HG03025 (cell line): ENCODE measurements around the gene NPPB.

Experiments used
- ATAC-seq: cut with Tn5 transposase; IDR thresholded peaks from one replicate; pipeline ENCODE4 v1.9.1; 2021; ENCODE audit warnings: mild to moderate bottlenecking, moderate library complexity; ENCODE audit not compliant: unreplicated experiment, low FRiP score

The NPPB gene

DNA sequence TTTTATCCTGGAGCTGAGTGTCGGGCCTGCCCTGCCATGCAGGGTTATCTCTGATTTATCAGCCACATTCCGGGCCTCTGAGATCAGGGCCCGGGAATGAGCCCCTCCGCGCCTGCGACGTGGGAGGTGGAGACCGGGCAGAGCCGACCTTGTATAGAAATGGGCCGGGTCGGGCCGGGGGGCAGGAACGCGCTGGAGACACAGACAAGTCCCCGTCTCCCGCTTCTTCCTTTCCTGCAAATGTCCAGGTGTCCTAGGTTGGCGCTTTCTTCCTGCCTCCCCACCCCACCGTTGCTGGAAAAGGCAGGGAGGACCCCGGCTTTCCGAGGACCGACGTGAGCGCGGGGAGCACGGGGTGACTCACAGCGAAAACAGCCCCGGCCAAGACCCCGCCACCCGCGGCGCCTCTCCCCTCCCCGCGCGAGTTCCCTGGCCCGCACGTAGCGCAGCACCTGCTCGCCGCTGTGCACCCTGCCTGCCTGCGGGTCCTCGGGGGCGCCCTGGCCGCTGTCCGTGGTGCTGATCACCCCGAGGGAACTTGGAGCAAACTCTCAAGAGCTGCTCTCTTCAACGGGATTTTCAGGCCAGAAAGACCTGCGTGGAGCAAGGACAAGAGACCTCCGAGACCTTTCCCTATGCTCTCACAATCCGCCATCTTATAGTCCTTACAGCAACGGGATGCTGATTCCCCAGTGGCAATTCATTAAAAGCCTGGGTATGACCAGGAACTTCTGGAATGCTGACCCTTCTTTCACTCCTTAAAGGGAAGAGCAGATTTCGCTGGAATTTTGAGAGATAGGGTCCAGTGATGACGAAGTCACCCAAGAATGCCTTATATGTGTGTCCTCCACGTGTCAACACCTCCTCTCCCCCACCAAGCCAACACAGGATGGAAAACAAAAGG is 475 bp upstream of the NPPB start:
- no peak for ATAC-seq

DNA sequence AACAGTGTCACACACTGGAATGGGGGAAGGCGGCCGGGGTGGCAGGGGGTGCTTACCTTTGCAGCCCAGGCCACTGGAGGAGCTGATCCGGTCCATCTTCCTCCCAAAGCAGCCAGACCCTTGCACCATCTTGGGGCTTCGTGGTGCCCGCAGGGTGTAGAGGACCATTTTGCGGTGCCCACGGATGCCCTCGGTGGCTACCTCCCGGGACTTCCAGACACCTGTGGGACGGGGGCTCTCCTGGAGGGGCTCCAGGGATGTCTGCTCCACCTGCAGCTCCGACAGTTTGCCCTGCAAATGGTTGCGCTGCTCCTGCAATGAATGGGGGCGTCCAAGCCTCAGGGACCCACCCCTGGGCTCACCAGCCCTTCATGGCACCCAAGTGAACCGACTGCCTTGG is 587 bp downstream of the NPPB start:
- no peak for ATAC-seq

DNA sequence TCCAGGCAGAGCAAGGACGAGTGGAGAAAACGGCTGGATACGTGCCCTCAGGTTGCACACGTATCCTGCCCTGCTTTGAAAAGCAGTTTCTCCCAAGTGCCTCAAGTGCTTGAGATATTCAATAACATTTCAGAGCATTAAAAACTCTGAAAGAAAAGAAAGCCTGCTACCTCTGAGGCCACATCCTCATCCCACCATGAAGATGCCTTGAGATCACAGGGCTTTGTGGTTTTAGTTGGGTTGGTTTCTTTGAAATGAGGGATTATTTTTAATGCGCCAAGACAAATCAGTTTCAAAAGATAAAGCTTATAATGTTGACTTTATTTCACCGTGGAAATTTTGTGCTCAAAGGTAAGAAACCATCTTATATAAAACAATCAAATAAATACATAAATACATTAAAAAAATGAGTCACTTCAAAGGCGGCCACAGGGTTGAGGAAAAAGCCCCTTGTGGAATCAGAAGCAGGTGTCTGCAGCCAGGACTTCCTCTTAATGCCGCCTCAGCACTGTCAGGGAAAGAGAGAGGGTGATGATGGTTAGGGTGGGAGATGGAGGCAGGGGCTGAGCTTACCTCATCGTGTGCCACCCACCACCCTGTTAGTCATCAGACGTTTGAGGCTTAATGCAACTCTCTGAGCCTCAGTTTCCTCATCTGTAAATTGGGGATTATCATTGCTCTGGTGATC is 1.4 kb downstream of the NPPB start:
- ATAC-seq = no peak

DNA sequence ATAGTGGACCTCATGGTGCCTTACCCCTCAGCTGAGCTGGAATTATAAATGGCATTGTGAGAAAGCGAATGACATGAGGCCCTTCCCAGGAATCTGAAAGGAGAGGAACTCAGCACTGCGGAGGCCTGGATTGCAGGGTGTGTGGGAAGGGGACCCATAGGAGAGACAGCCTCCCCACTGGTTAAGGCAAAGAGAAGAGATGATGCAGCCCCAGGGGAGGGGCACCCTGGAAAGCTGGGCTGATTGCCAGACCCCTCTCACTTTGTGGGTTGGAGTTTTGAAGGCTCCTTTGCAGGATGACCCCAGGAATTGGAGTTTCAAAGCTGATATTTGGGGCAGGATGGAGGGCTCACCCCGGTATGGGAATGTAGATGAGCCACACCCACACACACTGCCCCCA is 2.0 kb downstream of the NPPB start:
- ATAC-seq = no peak

DNA sequence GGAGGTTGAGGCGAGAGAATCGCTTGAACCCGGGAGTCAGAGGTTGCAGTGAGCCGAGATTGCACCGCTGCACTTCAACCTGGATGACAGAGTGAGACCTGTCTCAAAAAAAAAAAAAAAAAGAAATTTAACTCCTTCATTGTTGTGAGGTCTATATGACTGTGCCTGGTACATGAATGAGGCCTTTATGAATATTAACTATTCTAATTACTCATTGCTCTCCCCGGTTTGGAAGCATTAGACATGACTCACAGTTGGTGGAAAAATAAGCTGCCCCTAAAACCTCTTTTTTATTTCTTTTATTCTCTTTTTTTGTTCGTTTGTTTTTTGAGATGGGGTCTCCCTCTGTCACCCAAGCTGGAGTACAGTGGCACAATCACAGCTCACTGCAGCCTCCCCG is 3.3 kb downstream of the NPPB start:
- ATAC-seq = no peak

DNA sequence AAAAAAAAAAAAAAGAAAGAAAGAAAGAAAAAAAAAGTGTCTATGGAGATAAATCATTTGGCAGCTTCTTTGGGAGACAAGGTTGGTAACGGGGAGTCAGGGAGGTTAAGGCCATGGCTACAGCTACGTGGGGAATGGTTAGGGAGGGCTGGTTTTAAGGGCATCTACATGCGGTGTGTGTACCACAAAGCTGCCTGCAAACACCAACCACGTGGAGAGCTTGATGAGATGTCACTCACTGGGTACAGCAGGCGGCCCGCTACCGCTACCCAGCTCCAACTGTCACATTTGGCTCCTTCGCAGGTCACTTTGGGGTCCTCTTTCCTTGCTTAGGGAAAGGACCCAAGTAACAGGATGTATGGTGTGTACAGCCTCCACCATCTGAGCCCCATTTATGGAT is 4.2 kb downstream of the NPPB start:
- no peak for ATAC-seq

DNA sequence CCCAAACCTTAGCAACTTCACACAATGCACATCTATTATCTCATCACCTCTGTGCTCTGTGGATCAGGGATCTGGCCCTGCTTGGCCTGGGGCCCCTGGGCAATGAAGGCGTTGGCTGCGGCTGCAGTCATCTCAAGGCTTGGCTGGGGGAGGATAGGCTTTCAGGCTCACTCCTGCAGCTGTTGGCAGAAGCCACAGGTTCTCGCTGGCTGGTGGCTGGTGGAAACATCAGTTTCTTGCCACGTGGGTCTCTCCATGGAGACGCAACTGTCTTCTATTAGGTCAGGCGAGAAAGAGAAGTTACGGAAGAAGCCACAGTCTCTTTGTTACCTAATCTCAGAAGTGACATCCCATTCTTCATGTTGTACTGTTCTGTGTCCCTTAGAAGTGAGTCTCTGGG is 7.6 kb downstream of the NPPB start:
- ATAC-seq = no peak

DNA sequence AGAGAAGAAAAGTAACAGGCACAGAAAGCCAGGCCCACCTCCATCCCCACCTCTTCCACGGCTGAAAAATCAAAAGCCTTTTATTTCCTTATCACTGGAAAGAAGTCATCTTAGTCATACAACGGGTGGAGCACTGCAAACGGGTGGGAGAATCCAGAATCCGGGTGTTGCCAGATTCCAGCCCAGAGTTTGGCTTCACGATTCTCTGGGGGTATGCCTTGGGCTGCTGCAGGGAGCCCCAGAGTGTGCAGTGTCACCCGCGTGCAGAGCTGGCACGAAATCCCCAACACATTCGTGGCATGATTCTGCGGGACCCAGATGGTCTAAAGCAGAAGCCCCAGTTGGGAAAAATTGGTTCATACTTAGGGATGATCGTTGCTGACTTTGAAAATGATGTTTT is 8.6 kb downstream of the NPPB start:
- no peak for ATAC-seq

DNA sequence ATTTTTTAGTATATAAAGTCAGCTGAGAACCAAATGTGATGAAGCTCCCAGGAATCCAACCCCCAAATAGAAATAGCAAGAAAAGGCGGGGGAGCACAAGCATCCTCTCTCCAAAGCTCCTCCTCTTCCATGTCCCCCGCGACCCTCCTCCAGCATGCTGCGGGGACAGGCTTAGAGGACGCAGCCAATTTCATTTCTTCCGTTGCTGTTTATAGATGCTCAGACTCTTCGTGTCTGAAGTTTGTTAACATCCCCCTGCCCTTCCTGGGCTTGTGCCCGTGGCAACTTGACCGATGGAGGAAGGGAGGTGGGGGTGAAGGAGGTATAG is 10.4 kb downstream of the NPPB start:
- ATAC-seq = no peak

DNA sequence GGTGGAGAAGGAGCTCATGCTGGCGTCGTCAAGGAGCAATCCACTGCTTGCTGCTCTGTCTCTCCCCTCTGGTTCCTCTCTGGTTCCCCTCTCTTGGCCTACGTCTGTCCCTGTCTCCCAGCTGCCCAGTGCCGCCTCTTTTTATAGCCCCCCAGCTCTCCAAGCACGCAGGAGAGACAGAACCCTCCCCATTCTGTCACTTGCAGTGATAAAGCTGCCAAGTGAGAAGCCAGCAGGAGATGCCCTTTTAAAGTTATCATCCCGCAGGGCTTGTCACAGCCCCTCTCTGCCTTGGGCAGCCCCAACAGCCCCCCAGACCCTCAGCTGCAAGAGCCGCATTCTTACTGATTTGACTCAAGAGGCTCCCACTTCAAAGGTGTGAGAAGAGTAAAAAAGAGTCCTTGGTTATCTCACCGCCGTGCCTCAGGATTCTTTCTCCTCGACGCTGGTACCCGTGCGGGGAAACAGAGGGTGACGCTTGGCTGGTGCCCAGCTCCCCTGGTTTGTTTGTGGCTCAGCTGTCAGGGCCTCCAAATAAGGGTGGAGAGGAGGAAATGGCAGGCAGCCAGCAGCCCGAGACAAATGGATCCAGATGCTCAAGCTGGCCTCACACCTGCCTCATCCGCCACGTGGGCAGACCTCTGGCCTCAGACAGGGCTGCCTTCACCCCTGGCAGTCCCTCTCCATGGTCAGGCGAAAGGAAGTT is 10.9 kb downstream of the NPPB start, which contains the start of gene NPPA:
TSS of gene NPPA (minus strand) at position 117 of the 706 bp plus-strand sequence. CDS start at position 18, 99 bp downstream.
- ATAC-seq = no peak

DNA sequence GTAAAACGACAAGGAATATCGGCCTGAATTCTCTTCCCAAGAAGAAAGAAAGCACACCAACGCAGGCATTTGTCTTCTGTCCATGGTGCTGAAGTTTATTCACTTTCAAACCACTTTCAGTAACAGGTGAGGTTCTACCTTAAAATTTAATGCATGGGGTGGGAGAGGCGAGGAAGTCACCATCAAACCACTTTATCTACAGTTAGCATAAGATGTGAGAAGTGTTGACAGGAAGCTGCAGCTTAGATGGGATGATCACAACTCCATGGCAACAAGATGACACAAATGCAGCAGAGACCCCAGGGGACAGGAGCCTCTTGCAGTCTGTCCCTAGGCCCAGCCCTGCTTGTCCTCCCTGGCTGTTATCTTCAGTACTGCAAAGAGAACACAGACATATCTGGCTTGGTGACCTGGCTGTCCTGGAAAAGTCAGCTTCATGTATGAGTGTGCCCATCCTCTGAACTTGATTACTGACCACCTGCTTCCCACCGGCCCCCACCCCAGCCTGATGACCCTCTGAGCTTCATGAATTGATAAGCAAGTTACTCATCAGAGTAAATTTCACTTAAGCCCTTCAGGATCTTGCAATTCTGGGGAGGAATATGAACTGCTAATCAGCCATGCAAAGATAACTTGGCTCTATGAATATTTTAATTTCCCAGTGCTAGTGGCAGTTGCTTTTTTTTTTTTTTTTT is 13.0 kb downstream of the NPPB start:
- no peak for ATAC-seq

DNA sequence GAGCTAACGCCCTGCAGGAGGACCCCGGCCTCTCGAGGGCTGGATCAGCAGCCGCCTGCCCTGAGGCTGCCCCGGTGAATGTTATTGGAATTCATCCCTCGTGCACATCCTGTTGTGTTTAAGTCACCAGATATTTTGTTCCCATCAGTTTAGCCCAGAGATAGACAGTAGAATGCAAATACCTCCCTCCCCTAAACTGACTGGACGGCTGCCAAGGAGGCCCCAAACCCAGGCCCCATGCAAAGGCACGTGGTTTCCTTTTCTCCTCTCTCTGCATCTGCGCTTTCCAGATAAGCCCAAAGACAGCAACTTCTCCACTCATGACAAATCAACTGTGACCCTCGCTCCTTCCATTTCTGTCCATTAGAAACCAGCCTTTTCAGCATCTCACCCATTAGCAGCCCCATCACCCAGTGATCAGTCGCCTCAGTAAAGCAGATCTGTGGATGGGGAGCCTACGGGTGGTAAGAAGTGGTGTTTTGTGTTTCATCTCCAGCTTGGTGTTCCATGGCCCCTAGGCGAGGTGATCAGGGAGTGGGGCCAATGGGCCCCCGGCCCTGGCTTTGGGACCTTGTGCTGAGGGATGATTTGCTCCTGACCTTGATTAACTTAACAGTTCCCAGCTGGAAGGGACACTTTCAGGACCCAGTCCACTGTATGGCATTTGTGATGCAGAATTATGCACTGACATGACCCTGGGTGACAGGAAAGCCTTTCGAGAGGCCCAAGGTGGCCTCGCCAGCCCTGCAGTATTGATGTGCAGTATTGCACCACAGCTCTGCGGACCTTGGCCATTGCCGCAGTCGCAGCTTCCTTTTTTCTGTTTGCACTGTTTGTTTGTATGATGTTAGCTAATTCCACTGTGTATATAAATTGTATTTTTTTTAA is 16.3 kb downstream of the NPPB start:
- ATAC-seq = no peak

DNA sequence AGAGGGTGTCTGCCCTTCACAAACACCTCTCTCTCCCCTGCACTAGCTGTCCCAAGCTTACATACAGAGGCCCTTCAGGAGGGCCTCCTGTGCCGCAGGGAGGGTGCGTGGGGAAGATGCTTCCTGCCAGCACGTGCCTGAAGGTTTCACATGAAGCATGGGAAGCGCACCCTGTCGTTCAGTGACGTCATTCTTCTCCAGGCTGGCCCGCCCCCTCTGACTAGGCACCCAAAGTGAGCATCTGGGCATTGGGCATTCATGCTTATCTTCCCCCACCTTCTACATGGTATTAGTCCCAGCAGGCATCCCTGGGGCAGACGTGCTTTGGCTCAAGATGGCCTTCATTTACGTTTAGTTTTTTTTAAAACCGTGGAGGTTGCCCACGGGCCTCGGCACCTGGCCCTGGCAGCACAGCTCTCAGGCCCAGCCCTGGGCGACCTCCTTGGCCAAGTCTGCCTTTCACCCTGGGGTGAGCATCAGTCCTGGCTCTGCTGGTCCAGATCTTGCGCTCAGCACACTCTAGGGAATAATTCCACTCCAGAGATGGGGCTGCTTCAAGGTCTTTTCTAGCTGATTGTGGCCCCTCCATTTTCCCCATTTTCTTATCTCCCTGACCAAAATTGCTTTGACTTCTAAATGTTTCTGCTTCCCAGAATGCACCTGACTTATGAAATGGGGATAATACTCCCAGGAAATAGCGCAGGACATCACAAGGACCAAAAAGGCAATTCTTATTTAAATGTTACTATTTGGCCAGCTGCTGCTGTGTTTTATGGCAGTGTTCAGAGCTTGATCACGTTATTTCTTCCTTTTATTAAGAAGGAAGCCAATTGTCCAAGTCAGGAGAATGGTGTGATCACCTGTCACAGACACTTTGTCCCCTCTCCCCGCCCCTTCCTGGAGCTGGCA is 17.2 kb downstream of the NPPB start:
- no peak for ATAC-seq

DNA sequence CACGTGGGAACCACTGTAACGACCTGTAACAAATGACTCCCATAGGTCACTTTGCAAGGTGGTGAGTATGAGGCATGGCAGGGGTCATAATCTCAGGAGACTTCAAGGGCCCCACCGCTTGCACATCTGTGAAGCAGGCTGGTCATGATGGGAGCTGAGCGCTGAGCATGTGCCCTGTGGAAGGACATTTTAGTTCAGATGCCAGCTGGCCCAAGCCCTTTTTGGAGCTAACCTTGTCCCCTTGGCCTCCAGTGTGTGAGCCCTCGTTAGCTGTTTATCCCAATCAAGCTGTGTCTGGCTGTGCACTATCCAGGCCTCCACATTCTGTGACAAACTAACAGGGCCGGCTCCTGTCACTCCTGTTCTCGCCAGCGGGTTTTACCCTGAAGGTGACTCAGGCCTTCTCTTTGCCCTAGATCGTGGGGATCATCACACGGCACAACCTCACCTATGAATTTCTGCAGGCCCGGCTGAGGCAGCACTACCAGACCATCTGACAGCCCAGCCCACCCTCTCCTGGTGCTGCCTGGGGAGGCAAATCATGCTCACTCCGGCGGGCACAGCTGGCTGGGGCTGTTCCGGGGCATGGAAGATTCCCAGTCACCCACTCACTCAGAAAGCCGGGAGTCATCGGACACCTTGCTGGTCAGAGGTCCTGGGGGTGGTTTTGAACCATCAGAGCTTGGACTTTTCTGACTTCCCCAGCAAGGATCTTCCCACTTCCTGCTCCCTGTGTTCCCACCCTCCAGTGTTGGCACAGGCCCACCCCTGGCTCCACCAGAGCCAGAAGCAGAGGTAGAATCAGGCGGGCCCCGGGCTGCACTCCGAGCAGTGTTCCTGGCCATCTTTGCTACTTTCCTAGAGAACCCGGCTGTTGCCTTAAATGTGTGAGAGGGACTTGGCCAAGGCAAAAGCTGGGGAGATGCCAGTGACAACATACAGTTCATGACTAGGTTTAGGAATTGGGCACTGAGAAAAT is 18.7 kb downstream of the NPPB start:
- ATAC-seq = no peak

DNA sequence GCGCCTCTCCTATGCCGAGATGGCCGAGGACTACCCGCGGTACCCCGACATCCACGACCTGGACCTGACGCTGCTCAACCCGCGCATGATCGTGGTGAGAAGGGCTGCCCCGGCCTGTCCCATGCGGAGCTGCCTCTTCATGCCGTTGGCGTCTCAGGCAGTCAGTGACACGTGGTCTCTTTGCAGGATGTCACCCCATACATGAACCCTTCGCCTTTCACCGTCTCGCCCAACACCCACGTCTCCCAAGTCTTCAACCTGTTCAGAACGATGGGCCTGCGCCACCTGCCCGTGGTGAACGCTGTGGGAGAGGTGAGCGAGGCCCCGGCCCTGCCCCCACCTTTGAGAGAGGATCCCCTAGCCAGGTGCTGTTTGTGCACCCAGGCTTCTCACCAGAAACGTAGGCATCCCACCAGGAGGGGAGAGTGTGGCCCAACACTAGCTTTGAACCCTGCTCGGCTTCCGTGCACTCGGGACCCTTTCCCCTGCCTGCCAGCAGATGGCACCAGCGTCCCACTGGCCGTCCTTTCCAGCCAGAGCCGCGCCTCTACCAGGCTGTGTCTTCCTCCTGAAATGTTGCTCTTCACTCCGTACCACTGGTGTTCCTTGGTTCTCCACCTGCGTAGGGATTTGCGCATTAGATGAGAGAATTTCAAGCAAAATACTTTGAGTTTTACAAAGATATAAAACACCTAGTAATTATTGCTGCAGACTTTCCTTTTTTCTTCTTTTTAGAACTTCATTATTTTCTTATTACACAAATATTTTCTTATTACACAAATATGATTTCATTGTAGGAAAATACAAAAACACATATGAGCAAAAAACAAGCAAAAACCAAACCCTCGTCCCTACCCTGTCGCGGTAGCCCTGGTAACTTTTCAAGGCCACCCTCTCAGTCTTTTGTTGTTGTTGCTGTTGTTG is 20.1 kb downstream of the NPPB start:
- ATAC-seq = no peak

DNA sequence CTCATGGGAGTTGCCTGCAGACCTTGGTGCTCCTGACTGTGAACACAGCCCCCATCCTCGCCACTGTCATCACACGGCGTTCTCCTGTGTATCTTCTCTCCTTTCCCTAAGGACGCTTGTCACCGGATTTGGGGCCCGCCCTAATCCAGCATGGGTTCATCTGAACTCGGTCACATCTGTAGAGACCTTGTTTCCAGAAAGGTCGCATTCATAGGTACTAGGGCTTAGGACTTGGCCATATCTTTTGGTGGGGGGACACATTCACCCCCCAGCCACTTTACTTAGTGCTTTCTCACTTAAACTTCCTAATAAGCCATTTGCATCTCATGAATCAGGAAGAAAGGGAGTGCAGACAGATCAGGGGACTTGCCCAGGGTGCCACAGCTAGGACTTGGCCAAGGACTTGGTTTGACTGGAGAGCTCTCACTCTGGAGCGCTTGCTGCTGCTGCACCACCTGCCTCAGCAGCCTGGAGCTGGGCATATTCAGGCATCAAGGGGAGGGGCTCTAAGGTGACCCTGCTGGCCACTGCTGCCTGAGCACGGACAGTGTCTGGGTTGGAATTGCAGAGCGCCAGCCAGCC is 20.9 kb downstream of the NPPB start:
- ATAC-seq = no peak
